NCI-H2107 (cell line): ENCODE measurements around the gene P4HA2.

Experiments used
- DNase-seq: peaks from one replicate; lab custom pipeline; 2025; lab: John Stamatoyannopoulos, UW

The P4HA2 gene

DNA sequence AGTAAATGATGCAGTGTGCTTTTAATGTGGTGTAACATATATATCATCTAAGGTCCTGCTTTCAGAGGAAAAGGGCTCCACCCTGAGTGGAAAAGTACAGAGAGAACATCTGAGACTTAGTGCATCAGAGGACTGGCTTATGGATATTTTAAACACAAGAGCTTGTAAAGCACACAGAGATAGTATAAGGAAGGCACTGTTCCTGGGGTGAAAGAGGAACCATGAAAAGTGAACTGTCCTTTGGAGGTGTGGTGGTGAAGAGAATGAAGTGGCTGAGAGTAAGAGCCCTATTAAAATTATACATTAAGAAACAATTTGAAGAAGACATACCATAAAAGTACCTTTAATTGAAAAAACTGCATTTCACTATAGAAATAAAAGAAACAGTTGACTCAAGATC lies 85.2 kb downstream of the P4HA2 start:
- no peak for DNase-seq
